Measurements from ENCODE around the gene RHPN2.
"Not testable (repeated sequence)": the region's sequence is repeated elsewhere in the genome, so short reads cannot be mapped to it uniquely, and the experiment has no call there.

The RHPN2 gene

DNA sequence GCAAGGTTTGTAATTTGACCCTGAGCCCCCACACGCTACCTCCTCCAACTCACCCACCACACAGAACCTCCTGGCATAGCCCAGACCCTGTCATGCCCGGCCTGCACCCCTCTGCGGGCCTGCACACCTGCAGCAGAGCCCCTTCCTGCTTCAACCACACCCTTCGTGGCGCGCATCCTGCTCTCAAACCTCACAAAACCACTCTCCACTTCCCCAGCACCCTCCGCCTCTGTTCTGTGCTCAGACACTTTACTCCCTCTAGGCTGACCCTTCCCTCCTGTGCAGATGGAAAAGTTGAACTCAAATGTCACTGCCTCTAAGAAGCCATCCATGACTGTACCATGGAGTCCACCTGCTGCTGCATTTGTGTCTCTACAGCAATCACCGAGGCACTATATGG lies 64.2 kb downstream of the RHPN2 start:
- no peak for DNase-seq (ENCODE audit: low read depth in 1 of 2, low spot score in 1 of 2)
- H3K4me3 ChIP-seq (replicated peaks; ENCODE audit: insufficient read depth, low read length), result no peak overlapping the region
- TF ChIP-seq SPI1 (IDR thresholded peaks at IDR 0.05; ENCODE audit: borderline replicate concordance, low read depth), result no peak
- TF ChIP-seq POLR2AphosphoS5 (IDR thresholded peaks at IDR 0.05; ENCODE audit: low read depth), result no peak
- TF ChIP-seq, protein P1, sequence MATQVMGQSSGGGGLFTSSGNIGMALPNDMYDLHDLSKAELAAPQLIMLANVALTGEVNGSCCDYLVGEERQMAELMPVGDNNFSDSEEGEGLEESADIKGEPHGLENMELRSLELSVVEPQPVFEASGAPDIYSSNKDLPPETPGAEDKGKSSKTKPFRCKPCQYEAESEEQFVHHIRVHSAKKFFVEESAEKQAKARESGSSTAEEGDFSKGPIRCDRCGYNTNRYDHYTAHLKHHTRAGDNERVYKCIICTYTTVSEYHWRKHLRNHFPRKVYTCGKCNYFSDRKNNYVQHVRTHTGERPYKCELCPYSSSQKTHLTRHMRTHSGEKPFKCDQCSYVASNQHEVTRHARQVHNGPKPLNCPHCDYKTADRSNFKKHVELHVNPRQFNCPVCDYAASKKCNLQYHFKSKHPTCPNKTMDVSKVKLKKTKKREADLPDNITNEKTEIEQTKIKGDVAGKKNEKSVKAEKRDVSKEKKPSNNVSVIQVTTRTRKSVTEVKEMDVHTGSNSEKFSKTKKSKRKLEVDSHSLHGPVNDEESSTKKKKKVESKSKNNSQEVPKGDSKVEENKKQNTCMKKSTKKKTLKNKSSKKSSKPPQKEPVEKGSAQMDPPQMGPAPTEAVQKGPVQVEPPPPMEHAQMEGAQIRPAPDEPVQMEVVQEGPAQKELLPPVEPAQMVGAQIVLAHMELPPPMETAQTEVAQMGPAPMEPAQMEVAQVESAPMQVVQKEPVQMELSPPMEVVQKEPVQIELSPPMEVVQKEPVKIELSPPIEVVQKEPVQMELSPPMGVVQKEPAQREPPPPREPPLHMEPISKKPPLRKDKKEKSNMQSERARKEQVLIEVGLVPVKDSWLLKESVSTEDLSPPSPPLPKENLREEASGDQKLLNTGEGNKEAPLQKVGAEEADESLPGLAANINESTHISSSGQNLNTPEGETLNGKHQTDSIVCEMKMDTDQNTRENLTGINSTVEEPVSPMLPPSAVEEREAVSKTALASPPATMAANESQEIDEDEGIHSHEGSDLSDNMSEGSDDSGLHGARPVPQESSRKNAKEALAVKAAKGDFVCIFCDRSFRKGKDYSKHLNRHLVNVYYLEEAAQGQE (IDR thresholded peaks at IDR 0.05; ENCODE audit: insufficient replicate concordance, low read depth), result no peak
- TF ChIP-seq GABPA (IDR thresholded peaks at IDR 0.05; ENCODE audit: low read depth), result no peak
- TF ChIP-seq, protein P2, sequence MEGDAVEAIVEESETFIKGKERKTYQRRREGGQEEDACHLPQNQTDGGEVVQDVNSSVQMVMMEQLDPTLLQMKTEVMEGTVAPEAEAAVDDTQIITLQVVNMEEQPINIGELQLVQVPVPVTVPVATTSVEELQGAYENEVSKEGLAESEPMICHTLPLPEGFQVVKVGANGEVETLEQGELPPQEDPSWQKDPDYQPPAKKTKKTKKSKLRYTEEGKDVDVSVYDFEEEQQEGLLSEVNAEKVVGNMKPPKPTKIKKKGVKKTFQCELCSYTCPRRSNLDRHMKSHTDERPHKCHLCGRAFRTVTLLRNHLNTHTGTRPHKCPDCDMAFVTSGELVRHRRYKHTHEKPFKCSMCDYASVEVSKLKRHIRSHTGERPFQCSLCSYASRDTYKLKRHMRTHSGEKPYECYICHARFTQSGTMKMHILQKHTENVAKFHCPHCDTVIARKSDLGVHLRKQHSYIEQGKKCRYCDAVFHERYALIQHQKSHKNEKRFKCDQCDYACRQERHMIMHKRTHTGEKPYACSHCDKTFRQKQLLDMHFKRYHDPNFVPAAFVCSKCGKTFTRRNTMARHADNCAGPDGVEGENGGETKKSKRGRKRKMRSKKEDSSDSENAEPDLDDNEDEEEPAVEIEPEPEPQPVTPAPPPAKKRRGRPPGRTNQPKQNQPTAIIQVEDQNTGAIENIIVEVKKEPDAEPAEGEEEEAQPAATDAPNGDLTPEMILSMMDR (IDR thresholded peaks at IDR 0.05; ENCODE audit: insufficient read depth, low read length), result no peak
- H3K27me3 ChIP-seq (ENCODE audit: insufficient read depth, poor library complexity, severe bottlenecking), result no peaks in the 10 kb centered on the region
- no peak overlapping the region for H3K27ac ChIP-seq (replicated peaks)

DNA sequence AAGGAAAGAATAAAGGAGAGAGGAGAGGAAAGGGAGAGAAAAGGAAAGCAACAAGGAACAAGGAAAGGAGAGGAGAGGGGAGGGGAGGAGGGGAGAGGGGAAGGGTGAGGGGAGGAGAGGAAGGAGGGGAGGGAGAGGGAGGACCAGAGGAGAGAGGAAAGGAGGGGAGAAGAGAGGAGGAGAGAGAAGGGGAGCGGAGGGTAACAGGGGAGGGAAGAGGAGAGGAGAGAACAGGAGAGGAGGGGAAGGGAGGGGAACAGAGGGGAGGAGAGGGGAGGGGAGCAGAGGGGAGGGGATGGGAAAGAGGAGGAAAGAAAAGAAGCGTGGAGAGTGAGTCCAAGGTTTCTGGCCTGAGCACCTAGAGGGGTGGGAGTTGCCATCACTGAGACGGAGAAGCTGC lies 66.0 kb downstream of the RHPN2 start:
- Histone ChIP-seq H3K27me3 (ENCODE audit: insufficient read depth, poor library complexity, severe bottlenecking) (no peaks in the 10 kb centered on the region), H3K27ac (replicated peaks) (no peak overlapping the region), H3K4me3 (replicated peaks; ENCODE audit: insufficient read depth, low read length) (no peak overlapping the region)
- TF ChIP-seq SPI1 (IDR thresholded peaks at IDR 0.05; ENCODE audit: borderline replicate concordance, low read depth), result no peak
- TF ChIP-seq GABPA (IDR thresholded peaks at IDR 0.05; ENCODE audit: low read depth), result no peak
- TF ChIP-seq, protein P2 (IDR thresholded peaks at IDR 0.05; ENCODE audit: insufficient read depth, low read length), result no peak
- no peak for TF ChIP-seq POLR2AphosphoS5 (IDR thresholded peaks at IDR 0.05; ENCODE audit: low read depth)
- TF ChIP-seq, protein P1 (IDR thresholded peaks at IDR 0.05; ENCODE audit: insufficient replicate concordance, low read depth), result no peak
- no peak for DNase-seq (ENCODE audit: low read depth in 1 of 2, low spot score in 1 of 2)

DNA sequence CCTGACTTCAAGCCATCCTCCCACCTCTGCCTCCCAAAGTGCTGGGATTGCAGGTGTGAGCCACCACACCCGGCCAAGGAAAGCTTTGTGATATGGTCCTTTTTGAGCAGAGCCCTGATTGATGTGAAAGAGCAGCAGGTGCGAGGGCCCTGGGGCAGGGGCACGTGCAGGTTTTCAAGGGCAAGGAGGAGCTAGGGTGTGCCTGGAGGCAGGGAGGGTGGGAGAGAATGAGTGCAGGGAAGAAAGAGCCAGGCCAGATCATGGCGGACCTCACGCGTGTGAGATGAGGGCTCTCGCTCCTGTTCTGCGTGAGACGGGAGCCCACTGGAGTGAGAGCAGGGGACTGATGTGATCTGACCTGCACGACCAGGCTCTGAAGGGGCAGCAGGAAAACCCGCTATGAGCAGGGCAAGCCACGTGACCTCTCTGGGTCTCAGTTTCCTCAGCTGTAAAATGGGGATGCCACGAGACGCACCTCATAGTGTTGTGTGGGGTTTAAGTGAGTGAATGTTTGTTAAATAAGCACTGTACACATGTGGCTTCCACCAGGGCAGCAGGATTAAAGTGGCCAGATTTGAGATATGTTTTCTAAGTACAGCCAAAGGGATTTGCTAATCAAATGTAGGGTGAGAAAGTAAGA lies 66.9 kb downstream of the RHPN2 start:
- DNase-seq (ENCODE audit: low read depth in 1 of 2, low spot score in 1 of 2), result no peak
- Histone ChIP-seq H3K27me3 (ENCODE audit: insufficient read depth, poor library complexity, severe bottlenecking) (no peaks in the 10 kb centered on the region), H3K4me3 (replicated peaks; ENCODE audit: insufficient read depth, low read length) (no peak overlapping the region), H3K27ac (replicated peaks) (no peak overlapping the region)
- TF ChIP-seq GABPA (IDR thresholded peaks at IDR 0.05; ENCODE audit: low read depth) (no peak), SPI1 (IDR thresholded peaks at IDR 0.05; ENCODE audit: borderline replicate concordance, low read depth) (no peak), POLR2AphosphoS5 (IDR thresholded peaks at IDR 0.05; ENCODE audit: low read depth) (no peak)
- TF ChIP-seq, protein P2 (IDR thresholded peaks at IDR 0.05; ENCODE audit: insufficient read depth, low read length), result no peak
- TF ChIP-seq, protein P1 (IDR thresholded peaks at IDR 0.05; ENCODE audit: insufficient replicate concordance, low read depth), result no peak

DNA sequence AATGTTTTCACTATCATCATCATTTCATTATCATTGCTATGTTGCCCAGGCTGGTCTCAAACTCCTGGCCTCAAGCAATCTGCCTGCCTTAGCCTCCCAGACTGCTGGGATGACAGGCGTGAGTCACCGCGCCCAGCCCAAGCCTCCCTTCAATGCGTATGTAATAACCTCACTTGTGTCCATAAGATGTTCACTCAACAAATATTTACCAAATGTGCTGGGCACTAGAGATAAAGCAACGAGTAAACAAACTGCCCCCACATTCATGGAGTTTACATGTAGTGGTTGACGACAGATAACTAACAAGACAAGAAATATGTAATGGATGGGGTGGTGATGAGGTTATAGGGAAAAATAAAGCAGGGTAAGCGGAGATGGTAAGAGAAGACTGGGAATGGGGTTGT lies 67.6 kb downstream of the RHPN2 start:
- not testable (repeated sequence) for DNase-seq (ENCODE audit: low read depth in 1 of 2, low spot score in 1 of 2); H3K4me3 ChIP-seq (replicated peaks; ENCODE audit: insufficient read depth, low read length); H3K27me3 ChIP-seq (ENCODE audit: insufficient read depth, poor library complexity, severe bottlenecking); H3K27ac ChIP-seq (replicated peaks)

DNA sequence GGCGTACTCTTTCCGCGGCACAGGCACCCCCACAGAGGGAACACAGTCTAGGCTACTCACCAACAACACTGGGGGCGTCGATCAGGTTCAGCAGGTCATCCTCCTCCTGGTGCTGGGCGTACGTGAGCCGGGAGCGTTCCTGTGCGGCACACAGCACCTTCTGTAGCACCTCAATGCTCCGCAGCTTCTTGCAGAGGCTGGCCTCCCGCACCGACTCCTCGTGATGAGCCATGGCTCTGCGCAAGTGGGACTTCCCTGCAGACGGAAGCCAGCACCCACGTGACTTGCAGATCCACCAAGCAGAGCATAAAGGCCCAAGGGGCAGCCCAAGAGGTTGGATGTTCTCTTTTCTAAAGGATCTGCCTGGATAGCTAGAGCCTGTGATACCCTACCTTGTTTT lies 68.7 kb downstream of the RHPN2 start:
- H3K27me3 ChIP-seq (ENCODE audit: insufficient read depth, poor library complexity, severe bottlenecking); H3K27ac ChIP-seq (replicated peaks); H3K4me3 ChIP-seq (replicated peaks; ENCODE audit: insufficient read depth, low read length); DNase-seq (ENCODE audit: low read depth in 1 of 2, low spot score in 1 of 2): not testable (repeated sequence)
